Tibial nerve (tissue), 4 donors: Measurements from ENCODE around the gene EREG. TPM values are rescaled to one million over a fixed set of nuclear protein-coding genes. Genes with fewer than 3 reads are reported as not detected.

Experiments used
- DNase-seq, 2 donors: peaks; one replicate each; pipeline ENCODE4 v3.0.0-alpha.2; 2019; ENCODE audit warnings: low spot score in 2 of 2
- H3K27ac ChIP-seq, 4 donors: fragments of 200-600 bp; sonication (generic) in 3 of 4; one replicate each; pipeline ENCODE4 v1.5.1; 2017 to 2019; ENCODE audit warnings: mild to moderate bottlenecking in 1 of 4
- H3K27me3 ChIP-seq, 2 donors: fragments of 200-600 bp; sonication (generic) in 1 of 2; one replicate each; pipeline versions ENCODE4 v1.5.1 to v1.6.0; 2017 to 2019
- H3K36me3 ChIP-seq, 3 donors: fragments of 200-600 bp; sonication (generic); one replicate each; pipeline ENCODE4 v1.5.1; 2018 to 2019
- H3K4me1 ChIP-seq, 4 donors: fragments of 200-600 bp; sonication (generic) in 3 of 4; one replicate each; pipeline ENCODE4 v1.5.1; 2017 to 2019
- H3K4me3 ChIP-seq, 4 donors: fragments of 200-600 bp; sonication (generic) in 3 of 4; one replicate each; pipeline ENCODE4 v1.5.1; 2017 to 2019; ENCODE audit warnings: mild to moderate bottlenecking in 1 of 4, moderate library complexity in 1 of 4
- H3K9me3 ChIP-seq, 4 donors: fragments of 200-600 bp; sonication (generic) in 3 of 4; one replicate each; pipeline ENCODE4 v1.5.1; 2017 to 2019
- EP300 ChIP-seq, 2 donors: sonication (generic); formaldehyde crosslinking; IDR thresholded peaks; one replicate each; pipeline ENCODE4 v1.6.1; 2017; ENCODE audit warnings: antibody characterized with exemption in 2 of 2, mild to moderate bottlenecking in 1 of 2
- POLR2A ChIP-seq, 2 donors: fragments of 450-650 bp; IDR thresholded peaks; one replicate each; pipeline ENCODE4 v1.6.1; 2017; ENCODE audit warnings: antibody characterized with exemption in 2 of 2, mild to moderate bottlenecking in 2 of 2, moderate library complexity in 2 of 2
- WGBS, 2 donors: methylation state at CpG; one replicate each; pipeline ENCODE4 v1.1.5; 2018; 5-methylcytosine and 5-hydroxymethylcytosine counted together
- total RNA-seq, 4 donors: library from RNA; depleted of rRNA; stranded (reverse); fragments of >200 nt; gene quantifications; one replicate each; pipeline ENCODE4 v1.1.0, GENCODE V29; 2016
- TF ChIP-seq, protein P1 (sequence below), 5 experiments: fragments of 200-600 bp in 3 of 5; fragments of 450-650 bp in 2 of 5; sonication (generic) in 3 of 5; IDR thresholded peaks; one replicate each; pipeline ENCODE4 v1.5.1; 2016 to 2019; ENCODE audit warnings: antibody characterized with exemption in 5 of 5, mild to moderate bottlenecking in 3 of 5, moderate library complexity in 2 of 5

EREG gene
- total RNA-seq, 4 donors from 2014 or later = 0.20 to 0.21 TPM; not detected in 2

DNA sequence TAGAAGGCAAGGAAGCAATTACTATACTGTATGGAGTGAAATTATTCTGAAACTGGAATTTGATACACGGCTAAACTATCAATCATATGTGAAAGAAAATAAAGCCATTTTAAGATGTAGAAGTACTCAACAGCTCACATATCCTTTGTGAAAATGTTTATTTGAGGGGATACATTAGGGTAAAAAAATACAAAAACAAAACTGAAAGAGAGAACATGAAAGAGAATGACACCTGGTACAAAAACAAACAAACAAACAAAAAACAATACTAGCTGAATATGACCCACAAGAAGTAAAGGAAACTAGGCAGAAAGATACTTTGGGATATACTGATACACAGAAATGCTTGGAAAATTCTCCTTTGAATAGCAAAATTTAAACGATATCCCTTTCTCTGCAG is 59.2 kb downstream of the EREG start:
- WGBS, 2 donors = 85 to 92% methylated on average over 2 of the region's 2 CpGs

DNA sequence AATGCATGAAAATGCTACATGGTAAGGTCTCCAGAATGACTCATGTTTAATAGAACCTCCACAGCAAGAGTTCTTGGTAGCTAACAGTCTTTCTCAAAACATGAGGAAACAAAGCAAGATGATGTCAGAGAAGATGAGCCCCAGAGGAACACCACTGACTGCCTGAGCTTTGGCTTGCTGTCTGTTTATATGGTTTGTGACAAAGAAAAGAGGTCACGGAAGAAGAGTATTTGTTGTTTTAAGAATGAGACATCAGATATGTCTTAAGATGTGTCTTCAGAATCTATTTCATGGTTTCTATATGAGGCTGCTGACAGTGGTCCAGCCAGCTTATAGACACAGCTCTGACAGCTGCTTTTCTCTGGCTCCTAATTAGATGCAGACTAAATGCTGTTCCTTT is 61.2 kb downstream of the EREG start:
- no peak overlapping the region for H3K4me3 ChIP-seq
- H3K9me3 ChIP-seq = no peaks in the 10 kb centered on the region
- no peak overlapping the region for H3K27ac ChIP-seq
- no peaks in the 10 kb centered on the region for H3K36me3 ChIP-seq
- no peak for TF ChIP-seq POLR2A (IDR thresholded peaks at IDR 0.05)
- TF ChIP-seq, protein P1, sequence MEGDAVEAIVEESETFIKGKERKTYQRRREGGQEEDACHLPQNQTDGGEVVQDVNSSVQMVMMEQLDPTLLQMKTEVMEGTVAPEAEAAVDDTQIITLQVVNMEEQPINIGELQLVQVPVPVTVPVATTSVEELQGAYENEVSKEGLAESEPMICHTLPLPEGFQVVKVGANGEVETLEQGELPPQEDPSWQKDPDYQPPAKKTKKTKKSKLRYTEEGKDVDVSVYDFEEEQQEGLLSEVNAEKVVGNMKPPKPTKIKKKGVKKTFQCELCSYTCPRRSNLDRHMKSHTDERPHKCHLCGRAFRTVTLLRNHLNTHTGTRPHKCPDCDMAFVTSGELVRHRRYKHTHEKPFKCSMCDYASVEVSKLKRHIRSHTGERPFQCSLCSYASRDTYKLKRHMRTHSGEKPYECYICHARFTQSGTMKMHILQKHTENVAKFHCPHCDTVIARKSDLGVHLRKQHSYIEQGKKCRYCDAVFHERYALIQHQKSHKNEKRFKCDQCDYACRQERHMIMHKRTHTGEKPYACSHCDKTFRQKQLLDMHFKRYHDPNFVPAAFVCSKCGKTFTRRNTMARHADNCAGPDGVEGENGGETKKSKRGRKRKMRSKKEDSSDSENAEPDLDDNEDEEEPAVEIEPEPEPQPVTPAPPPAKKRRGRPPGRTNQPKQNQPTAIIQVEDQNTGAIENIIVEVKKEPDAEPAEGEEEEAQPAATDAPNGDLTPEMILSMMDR (IDR thresholded peaks at IDR 0.05) = no peak
- TF ChIP-seq EP300 (IDR thresholded peaks at IDR 0.05) = no peak
- no peaks in the 10 kb centered on the region for H3K27me3 ChIP-seq
- 63 to 65% methylated on average over 1 of the region's 1 CpG for WGBS, 2 donors
- no peak for DNase-seq
- H3K4me1 ChIP-seq = no peaks in the 10 kb centered on the region

More for the DNA sequence above, 59.2 kb downstream of the EREG start:
- no peaks in the 10 kb centered on the region for H3K27me3 ChIP-seq
- DNase-seq = no peak
- H3K36me3 ChIP-seq = no peaks in the 10 kb centered on the region
- H3K4me3 ChIP-seq = no peak overlapping the region
- H3K4me1 ChIP-seq = no peaks in the 10 kb centered on the region
- TF ChIP-seq POLR2A (IDR thresholded peaks at IDR 0.05) (no peak), EP300 (IDR thresholded peaks at IDR 0.05) (no peak)
- TF ChIP-seq, protein P1 (IDR thresholded peaks at IDR 0.05) = no peak
- H3K9me3 ChIP-seq = no peaks in the 10 kb centered on the region
- H3K27ac ChIP-seq = no peak overlapping the region

DNA sequence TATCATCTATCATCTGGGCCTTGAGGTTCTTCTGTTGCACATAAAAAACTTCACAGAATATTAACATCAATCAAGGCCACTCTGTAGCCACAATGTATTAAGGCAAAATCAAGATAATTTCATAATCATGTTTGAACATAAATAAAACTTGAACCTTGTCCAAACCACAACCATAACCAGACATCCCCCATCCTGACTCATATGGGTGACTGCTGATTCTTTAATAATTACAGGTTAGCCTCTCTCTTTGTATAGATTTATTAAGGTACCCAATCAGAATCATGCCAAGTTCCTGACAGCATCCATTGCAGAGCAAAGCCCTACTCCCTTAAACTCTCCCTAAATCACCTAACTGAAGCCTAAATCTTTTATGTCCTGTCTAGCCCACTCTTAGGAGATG is 63.3 kb downstream of the EREG start:
- TF ChIP-seq, protein P1 (IDR thresholded peaks at IDR 0.05) = no peak
- TF ChIP-seq POLR2A (IDR thresholded peaks at IDR 0.05) (no peak), EP300 (IDR thresholded peaks at IDR 0.05) (no peak)
- Histone ChIP-seq H3K27ac (no peak overlapping the region), H3K9me3 (no peaks in the 10 kb centered on the region), H3K36me3 (no peaks in the 10 kb centered on the region), H3K27me3 (no peaks in the 10 kb centered on the region), H3K4me3 (no peak overlapping the region), H3K4me1 (no peaks in the 10 kb centered on the region)
- no peak for DNase-seq

DNA sequence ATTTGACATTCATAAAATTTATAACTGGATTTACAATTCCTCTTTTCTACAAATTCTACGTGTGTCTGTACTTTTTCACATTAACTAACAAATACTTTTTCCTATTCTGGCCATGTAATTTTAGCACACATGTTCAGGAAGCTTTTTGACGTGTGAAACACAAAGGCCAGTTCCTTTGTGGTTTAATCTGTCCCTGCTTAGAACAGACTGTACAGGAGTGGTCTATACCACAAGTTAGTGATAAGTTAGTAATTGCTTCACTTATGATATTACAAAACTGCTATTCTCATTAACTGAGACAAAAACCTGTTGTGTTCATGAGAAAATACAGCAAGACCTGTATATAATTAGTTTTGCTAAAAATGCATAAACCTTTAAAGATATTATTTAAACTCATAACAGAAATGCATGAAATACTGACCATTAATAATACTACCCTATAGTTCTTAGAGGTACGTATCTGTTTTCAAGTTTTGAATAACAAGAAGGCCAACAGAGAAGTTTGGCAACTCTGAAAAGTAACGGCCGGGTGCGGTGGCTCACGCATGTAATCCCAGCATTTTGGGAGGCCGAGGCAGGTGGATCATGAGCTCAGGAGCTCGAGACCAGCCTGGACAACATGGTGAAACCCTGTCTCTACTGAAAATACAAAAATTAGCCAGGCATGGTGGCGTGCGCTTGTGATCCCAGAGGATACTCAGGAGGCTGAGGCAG is 66.3 kb downstream of the EREG start:
- TF ChIP-seq, protein P1 (IDR thresholded peaks at IDR 0.05) = no peak
- TF ChIP-seq POLR2A (IDR thresholded peaks at IDR 0.05) = no peak
- TF ChIP-seq EP300 (IDR thresholded peaks at IDR 0.05) = peak; percentile 47 to 60
- whole genome bisulfite sequencing, 2 donors = 69 to 75% methylated on average over 11 of the region's 11 CpGs
- DNase-seq = no peak
- H3K27me3 ChIP-seq = no peaks in the 10 kb centered on the region
- no peaks in the 10 kb centered on the region for H3K4me1 ChIP-seq
- H3K9me3 ChIP-seq = no peaks in the 10 kb centered on the region
- H3K36me3 ChIP-seq = no peaks in the 10 kb centered on the region
- no peak overlapping the region for H3K4me3 ChIP-seq
- H3K27ac ChIP-seq = no peak overlapping the region

DNA sequence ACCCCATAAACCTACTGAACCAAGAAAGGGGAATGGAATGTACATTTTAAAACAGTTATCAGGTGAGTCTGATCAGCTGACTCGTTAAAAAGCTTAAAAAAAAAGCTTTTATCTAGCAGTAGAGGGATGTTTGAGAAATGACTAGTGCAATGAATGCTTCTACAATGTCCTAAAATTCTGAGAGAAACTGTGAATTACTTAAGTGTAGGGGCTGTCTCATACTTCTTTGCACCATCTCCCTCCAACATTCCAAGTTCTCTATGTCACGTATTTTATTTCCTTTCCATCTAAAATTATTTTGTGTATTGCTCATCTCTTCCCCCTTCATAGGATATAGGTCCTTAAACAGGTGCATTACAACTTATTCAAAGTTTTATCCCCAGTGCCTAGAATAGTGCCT is 68.1 kb downstream of the EREG start:
- Histone ChIP-seq H3K4me3 (no peak overlapping the region), H3K4me1 (no peaks in the 10 kb centered on the region), H3K27ac (no peak overlapping the region), H3K36me3 (no peaks in the 10 kb centered on the region), H3K27me3 (no peaks in the 10 kb centered on the region), H3K9me3 (no peaks in the 10 kb centered on the region)
- no peak for DNase-seq
- 72 to 92% methylated on average over 2 of the region's 2 CpGs for WGBS, 2 donors
- TF ChIP-seq POLR2A (IDR thresholded peaks at IDR 0.05) (no peak), EP300 (IDR thresholded peaks at IDR 0.05) (no peak)
- TF ChIP-seq, protein P1 (IDR thresholded peaks at IDR 0.05) = no peak
